GM18508 (cell line): ENCODE measurements around the gene FBXL4.

Source experiments
- ATAC-seq: cut with Tn5 transposase; IDR thresholded peaks from one replicate; pipeline ENCODE4 v1.9.1; 2021; ENCODE audit warnings: moderate number of reproducible peaks; ENCODE audit not compliant: insufficient read depth, unreplicated experiment

The FBXL4 gene

GRCh38 chr6:98828211-98828788 lies 119.4 kb downstream of the FBXL4 start:
- no peak for ATAC-seq

GRCh38 chr6:98827295-98828159 lies 120.2 kb downstream of the FBXL4 start:
- no peak for ATAC-seq

- ATAC-seq: no peak
Observed at GRCh38 chr6:98825600-98826230, 122.0 kb downstream of the FBXL4 start.

GRCh38 chr6:98824902-98825599 lies 122.7 kb downstream of the FBXL4 start:
- ATAC-seq: no peak

- ATAC-seq: no peak
Observed at GRCh38 chr6:98824162-98824901, 123.4 kb downstream of the FBXL4 start.

- ATAC-seq: no peak
Observed at GRCh38 chr6:98823428-98824161, 124.2 kb downstream of the FBXL4 start.

- no peak for ATAC-seq
Observed at GRCh38 chr6:98821756-98822405, 125.9 kb downstream of the FBXL4 start.
